Stimulated activated CD8-positive, alpha-beta memory T cell treated with anti-CD3 and anti-CD28 coated beads, Interleukin-7, amount 100 ng/mL, for 1 hour (primary cell): ENCODE data around the gene ASB14.
"Not testable (repeated sequence)": the region's sequence is repeated elsewhere in the genome, so short reads cannot be mapped to it uniquely, and the experiment has no call there.

Experiments
- DNase-seq, 2 donors: peaks; one replicate each; pipeline ENCODE4 v3.0.0-alpha.2; 2020; ENCODE audit warnings: low read depth in 2 of 2

The ASB14 gene

DNA sequence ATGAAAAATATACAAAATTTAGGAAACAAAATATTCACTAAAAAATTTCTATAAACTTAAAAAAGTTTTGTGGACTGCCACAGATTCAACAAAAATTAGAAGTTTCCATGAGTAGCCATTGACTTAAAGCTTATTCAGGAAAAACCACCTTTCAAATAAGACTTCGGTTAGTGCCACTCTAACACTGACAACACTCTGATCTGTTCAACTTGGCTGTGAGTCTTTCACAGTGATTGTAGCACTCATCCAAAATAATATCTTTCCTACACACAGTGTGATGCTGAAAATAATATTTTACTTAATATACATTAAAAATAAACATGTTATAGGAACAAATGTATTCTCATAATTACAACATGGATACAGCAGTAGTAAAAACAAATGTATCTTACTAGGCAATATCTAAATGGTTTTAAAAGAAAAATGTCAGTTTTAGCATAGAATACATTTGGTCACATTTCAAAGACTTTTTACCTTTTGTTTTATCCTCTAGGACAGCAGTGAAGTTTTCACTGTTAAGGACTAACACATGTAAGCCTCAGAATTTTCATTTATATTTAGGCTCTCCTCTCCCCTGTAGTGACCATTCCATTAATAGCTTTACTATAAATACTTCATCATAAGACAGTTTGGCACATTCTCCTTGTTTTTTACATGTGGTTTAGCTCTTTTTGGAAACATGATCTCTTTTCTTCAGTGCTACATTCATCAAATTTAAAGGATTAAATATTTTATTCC is at the start of gene ASB14:
ASB14 (minus strand) TSS at position 527 of the 738 bp plus-strand sequence. CDS start 652 bp downstream, outside the sequence.
- DNase-seq, result no peak

DNA sequence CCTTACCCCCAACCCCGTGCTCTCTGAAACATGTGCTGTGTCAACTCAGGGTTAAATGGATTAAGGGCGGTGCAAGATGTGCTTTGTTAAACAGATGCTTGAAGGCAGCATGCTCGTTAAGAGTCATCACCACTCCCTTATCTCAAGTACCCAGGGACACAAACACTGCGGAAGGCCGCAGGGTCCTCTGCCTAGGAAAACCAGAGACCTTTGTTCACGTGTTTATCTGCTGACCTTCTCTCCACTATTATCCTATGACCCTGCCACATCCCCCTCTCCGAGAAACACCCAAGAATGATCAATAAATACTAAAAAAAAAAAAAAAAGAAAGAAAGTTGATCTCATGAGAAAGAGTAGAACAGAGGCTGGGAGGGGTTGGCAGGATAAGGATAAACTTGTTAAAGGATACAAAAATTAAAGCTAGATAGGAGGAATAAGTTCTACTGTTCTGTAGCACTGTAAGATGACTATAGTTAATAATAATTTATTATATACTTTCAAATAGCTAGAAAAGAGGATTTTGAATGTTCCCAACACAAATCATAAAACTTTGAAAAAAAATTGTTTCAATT is 46.7 kb upstream of the ASB14 start:
- not testable (repeated sequence) for DNase-seq

DNA sequence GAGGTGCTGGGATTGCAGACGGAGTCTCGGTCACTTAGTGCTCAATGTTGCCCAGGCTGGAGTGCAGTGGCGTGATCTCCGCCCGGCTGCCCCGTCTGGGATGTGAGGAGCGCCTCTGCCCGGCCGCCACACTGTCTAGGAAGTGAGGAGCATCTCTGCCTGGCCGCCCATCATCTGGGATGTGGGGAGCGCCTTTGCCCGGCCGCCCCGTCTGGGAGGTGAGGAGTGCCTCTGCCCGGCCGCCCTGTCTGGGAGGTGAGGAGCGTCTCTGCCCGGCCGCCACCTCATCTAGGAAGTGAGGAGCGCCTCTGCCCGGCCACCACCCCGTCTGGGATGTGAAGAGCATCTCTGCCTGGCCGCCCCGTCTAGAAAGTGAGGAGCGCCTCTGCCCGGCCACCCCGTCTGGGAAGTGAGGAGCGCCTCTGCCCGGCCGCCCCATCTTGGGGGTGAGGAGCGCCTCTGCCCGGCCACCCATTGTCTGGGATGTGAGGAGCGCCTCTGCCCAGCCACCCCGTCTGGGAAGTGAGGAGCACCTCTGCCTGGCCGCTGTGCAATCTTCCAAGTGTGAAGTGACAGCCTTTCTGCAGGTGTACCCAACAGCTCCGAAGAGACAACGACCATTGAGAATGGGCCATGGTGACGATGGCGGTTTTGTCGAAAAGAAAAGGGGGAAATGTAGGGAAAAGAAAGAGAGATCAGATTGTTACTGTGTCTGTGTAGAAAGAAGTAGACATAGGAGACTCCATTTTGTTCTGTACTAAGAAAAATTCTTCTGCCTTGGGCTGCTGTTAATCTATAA is 46.0 kb upstream of the ASB14 start:
- DNase-seq, result not testable (repeated sequence)

DNA sequence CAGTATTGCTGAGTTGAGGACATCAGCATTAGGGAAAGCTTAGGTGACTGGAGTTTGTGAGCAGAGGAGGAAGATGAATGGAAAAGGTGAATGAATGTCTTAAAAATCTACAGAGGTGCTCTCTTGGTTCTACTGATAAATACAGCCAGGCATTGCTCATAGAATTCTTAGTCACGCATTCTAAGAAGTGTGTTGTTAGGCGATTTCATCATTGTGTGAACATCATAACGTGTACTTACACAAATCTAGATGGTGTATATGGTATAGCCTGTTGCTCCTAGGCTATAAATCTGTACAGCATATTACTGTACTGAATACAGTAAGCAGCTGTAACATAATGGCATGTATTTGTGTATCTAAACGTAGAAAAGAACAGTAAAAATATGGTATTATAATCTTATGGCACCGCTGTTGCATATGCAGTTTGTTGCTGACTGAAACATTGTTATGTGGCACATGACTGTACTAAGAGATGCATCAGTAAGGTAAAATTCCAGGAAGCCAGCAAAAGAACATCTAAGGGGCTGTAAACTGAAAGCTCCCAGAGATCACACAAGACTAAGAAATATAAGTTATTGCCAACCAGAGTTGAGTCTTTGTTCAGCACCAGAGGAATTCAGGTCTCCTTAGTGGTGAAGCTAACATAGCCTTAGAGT is 42.9 kb upstream of the ASB14 start:
- DNase-seq, result no peak

DNA sequence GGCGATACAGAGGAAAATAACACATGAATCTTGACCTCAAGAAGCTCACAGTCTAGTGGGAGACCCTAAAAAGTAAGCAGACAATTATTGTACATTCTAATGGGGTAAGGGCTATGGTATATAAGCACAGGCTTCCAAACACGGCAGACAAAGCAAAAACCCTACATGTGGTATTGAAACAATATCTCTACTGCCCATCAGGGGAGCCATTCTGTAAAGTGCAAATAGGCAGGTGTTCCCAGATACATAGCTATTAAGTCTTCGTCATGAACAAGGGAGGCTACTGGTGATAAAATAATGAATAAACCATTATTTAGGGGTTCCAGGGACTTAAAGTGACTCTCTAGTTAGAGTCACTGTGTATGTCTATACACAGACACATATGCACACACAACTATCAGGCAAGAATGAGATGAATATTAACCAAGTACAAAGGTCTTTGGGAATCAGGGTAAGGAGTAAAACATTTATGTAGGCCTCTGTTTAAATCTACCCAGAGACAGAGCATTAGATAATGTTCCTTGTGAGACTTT is 38.7 kb upstream of the ASB14 start:
- DNase-seq, result no peak

DNA sequence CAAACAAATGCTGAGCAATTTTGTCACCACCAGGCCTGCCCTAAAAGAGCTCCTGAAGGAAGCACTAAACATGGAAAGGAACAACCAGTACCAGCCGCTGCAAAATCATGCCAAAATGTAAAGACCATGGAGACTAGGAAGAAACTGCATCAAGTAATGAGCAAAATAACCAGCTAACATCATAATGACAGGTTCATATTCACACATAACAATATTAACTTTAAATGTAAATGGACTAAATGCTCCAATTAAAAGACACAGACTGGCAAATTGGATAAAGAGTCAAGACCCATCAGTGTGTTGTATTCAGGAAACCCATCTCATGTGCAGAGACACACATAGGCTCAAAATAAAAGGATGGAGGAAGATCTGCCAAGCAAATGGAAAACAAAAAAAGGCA is 34.0 kb upstream of the ASB14 start:
- DNase-seq, result not testable (repeated sequence)

DNA sequence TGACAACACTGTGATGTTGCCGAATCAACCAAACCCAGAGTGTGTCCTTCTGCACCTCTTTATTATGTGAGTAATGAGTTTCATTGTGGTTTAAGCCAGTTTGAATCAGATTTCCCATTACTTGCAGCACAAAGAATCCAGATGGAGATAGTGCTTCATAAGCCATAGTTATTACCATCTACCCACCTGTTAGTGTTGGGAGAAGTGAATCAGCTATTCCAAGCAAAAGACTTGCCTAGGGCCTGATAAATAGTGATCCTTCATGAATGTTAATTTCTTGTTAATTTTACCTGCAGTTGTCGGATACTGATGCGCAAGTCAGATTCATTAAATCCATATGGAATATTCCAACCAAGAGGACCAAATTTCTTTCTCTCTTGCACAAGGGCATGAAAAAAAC is 21.7 kb upstream of the ASB14 start:
- no peak for DNase-seq

DNA sequence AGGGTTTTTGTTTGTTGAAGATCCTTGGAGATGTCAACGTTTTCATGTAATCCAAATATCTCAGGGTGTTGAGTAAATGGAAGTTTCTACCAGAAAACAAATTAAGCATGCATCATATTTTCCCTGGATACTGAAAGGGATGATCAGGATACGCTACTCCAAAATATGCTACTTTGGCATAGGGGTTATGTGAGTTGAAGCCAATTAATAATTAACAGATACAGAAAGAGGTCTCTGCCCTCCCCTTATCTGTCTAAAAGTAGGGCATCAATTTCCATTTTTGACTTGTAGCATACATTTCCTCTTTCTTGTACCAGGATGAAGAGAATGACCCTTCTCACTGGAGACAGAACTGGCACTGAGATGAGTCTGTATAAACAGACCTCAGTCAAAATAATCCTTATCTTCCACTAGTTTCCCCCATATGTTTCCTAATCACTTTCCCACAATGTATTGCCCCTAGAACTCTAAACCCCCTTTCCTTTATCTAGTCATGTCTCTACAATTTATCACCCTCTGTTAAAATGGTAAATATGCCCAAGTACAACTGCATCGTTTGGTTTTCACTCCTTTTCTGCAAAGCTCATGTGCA is 17.4 kb upstream of the ASB14 start:
- no peak for DNase-seq

DNA sequence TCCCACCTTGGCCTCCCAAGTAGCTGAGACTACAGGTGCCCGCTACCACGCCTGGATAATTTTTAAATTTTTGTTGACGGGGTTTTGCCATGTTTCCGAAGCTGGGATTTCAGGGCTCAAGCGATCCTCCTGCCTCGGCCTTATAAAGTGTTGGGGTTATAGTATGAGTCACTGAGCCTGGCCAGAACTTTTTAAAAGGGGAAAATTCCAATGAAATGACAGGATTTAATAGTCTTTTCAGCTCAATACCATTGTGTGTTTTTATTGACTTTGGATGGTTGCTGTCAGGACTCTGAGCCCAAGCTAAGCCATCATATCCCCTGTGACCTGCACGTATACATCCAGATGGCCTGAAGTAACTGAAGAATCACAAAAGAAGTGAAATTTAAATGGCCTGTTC is 11.0 kb upstream of the ASB14 start:
- not testable (repeated sequence) for DNase-seq

DNA sequence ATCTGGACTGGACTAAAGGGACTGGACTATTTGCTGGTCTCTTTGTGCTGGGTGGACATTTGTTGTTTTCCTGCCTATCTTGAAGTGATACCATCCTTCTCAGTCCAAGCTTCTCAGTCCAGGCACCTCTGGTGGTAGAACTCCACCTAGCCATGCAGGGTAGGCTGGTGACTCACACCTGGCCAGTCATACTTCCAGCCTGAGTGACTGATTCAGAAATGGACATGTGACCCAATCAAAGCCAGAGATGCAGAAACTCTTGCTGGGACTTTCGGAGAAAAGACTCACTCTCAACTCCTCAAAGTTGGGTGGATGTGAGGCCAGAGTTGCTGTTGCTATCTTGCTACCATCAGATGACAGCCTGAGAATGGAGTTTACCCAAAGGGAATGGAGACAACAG is 5.6 kb upstream of the ASB14 start:
- no peak for DNase-seq

DNA sequence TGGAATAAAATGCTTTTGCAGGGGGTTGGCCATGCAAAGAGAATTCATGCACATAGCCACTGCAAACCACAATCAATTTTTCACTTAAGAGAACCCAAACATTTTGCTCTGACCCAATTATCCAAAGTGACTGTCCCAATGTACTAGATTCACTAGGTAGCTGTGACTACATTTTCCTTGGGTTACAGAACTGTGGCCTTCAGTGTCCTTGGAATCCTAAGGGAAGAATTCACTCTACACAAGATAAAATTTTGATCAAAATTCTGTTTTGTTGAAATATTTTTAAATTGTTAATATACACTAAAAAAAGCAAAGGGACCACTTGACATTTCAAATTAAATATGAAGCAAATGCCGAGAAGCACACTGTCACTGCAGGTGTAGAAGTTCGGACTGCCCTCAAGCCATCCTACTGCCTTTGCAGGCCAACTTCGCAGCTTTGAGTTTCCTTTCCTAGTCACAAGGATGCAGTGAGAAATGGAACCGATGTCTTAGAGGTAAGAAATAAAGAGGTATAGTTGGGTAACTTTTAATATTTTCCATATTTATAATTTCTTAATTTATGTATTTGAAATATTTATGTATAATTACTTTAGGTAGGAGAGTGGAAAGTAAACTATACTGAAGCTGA is 527 bp upstream of the ASB14 start:
- no peak for DNase-seq

DNA sequence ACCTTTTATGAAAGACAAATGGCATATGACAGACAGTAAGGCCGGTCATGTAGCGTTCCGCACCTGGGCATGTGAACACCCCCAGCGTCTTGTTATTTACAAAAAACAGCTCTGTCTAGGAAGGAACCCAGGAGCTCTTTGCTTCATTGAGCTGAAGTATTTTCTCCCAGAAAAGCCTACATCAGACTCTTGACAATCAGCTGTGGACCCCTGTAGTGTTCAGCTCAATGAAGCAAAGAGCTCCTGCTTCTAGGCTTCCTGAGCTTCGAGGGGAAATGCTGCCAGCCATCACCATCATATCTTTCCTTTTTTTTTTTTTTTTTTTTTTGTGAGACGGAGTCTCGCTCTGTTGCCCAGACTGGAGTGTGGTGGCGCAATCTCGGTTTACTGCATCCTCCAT is 4.1 kb downstream of the ASB14 start:
- DNase-seq, result no peak

DNA sequence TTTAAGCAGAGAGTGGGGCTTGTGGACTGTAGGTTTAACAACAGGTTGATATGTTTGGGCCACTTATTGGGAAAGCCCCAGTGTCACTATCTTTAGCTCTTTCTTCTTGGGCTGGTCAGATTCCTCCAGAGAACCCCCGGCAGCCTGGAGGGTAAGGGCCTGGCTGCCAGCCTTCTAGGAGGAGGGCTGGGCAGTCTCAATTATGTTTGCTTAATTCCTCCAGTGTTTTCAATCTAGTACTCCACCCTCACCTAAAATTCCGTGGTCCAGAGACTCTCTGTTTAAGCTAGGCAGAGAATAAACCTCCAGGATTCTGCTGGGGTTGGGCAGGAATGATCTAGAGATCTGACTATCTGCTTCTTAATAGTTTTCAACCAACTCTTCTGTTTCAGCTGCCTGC is 5.3 kb downstream of the ASB14 start:
- no peak for DNase-seq

DNA sequence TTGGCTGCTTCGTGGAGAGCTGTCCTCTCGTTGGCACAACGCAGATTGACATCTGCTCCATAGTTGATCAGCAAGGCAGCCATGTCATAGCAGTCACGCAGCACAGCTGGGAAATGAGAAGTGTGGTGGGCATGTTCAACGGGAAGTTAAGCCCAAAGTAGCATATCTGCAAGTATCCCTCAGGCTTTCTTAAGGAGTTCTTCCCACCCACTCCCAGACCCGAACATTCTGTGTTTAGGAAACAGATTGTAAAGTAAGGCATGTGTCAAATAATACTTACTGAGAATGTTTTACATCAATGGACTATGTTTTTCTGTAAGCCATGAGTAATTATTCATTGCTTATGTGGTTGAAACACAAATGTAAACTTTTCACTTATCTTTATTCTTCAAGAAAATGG is 9.2 kb downstream of the ASB14 start:
- no peak for DNase-seq

DNA sequence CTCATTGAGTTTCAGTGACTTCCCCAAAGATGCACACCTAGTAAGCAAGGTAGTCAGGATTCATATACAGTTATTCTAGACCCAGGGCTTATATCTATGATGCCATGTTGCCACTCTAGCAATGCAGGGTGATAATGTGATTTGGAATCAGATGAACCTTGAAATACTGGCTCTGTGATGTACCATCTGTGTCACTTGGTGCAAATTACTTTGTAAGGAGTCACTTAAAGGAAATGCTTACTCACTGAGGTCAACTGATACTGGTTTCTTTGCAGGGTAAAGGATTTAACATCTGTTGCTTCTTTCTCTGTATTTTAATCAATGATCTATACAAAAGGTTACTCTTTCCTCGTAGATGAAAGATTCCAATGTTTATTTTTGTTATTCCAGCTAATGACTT is 10.8 kb downstream of the ASB14 start:
- no peak for DNase-seq

DNA sequence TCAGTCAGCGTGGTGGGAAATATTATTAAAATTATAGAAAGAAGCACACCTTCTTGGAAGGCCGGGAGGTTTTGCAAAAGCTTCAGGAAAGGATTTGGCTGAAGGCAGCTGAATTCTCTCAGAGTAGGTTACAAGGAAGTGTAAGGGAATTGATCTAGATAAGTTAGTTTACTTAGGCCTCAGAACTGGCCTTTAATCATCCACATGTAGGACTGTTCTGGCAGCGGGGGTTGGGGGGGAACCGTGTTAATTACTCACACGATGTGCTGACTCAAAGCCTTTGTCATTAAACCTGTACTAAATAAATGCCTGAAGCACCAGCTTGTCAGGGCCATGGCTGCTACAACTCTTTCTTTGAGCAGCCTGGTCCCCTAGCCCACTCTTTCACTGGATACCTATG is 12.8 kb downstream of the ASB14 start:
- DNase-seq, result no peak

DNA sequence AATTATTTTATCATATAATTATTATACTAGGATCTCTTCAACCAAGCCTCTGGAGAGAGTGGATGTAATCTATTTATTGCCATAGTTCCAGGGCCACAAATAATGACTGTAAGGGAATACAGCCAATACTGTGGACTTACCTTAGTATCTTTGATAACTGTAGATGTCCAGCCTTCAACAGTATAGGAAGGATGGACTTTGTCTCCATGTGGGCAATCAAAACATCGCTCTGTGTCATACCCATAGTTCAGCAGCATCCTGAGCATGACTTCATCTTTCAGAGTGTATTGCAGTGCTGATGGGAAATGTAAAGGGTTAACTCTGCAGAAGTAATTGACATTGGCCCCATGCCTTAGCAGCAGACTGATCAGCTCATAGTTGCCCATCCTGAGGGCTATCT is 14.2 kb downstream of the ASB14 start:
- no peak for DNase-seq

DNA sequence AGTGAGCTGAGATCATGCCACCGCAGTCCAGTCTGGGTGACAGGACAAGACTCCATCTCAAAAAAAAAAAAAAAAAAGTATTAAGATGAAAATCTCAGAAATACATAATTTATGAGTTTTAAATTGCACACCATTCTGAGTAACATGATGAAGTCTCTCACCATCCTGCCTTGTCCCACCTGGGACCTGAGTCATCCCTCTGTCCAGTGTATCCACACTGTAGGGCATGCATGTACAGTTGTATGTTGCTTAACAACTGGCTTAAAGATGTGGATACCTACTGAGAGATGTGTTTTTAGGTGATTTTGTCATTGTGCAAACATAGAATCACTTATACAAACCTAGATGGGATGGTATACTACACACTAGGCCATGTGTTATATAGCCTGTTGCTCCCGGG is 17.1 kb downstream of the ASB14 start:
- DNase-seq, result no peak

DNA sequence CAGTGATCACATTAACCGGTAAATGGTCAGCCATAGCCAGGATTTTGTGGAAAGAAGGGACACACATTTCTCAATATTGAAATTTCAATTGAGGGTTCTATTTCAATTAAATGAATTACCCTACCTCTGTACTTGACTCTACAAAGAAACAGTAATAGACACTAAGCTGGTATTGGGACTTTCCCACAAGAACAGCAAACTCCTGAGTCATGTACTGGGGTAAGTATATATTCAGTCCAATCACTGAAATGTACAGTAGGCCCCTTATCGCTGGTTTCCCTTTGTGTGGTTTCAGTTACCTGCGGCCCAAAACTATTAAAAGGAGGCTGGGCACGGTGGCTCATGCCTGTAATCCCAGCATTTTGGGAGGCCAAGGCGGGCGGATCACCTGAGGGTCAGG is 17.6 kb downstream of the ASB14 start:
- DNase-seq, result no peak

DNA sequence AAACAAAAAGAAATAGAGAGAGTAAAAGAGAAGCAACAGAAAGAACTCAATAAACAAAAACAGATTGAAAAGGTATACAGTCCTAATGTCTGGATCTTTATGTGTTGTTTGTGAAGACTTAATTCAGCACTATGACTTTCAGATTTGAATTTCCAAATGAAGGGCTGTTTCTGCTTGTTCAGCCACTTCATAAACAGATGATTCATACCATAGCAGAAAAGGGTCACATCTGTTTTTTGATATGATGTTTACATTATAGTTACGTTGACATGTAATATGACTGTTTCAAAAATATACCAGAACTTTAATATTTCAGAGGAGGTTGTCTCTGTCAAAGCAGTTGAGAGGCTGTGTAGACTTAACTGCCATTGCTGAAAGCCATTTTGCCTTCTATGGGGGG is 24.1 kb downstream of the ASB14 start:
- DNase-seq, result no peak

DNA sequence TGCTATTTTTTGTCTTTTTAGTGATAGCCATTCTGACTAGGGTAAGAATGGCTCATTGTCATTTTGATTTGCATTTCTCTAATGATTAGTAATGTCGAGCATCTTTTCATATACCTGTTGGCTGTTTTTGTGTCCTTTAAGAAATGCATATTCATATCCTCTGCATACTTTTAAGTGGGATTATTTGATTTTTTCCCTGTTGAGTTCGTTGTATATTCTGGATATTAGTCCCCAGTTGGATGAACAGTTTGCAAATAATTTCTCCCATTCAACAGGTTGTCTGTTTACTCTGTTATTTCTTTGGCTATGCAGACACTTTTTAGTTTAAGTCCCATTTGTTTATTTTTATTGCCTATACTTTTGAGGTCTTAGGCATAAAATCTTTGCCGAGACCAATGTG is 30.6 kb downstream of the ASB14 start:
- DNase-seq, result no peak
